HG02884 (cell line): ENCODE data around the gene MACROD2.

Experiments
- ATAC-seq: cut with Tn5 transposase; IDR thresholded peaks from one replicate; pipeline ENCODE4 v1.9.1; 2021; ENCODE audit warnings: mild to moderate bottlenecking, moderate library complexity; ENCODE audit not compliant: unreplicated experiment

MACROD2 gene

GRCh38 chr20:14727485-14728150, 732.3 kb downstream of the MACROD2 start:
- ATAC-seq = no peak

DNA sequence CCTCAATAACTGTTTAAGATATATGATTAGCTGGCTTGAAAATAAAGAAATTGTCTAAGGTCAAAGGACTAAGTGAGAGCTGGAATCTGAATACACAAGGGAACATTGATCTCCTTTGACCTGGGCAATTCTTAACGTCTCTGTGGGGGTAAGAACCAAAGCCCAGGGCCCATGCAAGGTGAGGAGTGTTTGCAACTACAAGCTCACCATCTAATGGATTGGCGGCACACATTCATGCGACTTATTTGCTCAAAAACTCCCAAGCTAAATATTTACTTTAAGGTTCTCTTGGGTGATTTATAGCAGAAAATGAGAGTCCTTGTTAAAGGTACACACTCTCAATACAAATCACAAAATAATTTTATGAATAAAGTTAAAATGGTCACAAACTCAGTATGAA, 734.1 kb downstream of the MACROD2 start:
- ATAC-seq = no peak

DNA sequence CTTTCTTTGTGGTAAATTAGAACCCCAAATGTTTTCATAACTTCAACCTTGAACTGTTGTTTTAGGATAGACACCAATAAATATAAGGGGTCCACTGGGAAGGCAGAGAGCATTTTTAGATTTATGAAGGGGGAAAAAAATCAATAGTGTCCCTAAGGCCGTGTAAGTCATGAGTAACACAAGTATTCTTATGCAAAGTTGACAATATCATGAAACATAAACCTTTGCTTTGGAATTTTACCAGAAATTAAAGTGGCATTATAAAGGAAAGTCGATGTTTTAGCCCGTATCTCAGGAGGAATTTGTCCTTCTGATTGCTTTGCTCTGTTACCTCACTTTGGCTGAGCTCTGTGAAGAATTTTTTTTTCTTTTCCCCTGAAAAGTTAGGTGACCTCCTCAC, 737.0 kb downstream of the MACROD2 start:
- ATAC-seq = no peak

GRCh38 chr20:14732996-14733395, 737.7 kb downstream of the MACROD2 start:
- ATAC-seq = no peak

DNA sequence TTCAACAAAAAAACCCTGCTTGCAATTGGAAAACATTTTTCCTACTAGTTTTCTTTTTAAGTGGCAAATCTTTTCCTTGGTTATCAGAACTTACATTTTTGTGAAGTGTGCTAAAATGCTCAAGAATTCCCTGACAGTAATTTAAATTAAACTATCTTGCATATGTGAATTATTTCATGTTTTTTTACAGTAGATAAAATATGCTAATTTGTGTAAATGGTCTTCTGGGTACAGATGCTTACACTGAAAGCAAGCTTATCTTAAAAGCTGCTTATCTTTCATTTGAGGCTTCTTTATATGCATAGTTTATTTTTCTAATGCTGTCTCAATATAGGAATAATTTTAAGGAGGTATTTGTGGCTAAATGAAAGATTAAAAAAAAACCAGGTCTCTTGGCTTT, 745.1 kb downstream of the MACROD2 start:
- ATAC-seq = no peak

DNA sequence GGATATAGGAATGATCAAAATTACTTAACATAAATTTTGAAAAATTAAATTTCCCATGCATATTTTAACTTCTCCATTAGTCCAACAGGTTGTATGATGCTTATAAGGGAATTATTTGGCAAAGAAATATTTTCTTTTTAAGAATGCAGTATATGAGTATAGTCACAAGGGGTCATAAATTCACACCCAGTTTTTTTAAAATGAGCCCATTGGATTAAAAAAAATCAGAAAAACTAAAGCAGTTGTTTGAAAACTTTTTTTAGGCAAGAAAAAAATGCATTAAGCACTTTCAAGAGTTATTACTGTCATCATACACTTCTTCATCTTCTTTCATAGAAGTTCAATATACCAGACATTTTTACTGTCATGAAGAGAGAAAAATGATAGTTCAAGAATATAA, 746.3 kb downstream of the MACROD2 start:
- no peak for ATAC-seq

- peak; percentile 81 for ATAC-seq
These were observed 749.4 kb downstream of the MACROD2 start for GRCh38 chr20:14744723-14745122.

- ATAC-seq = no peak
These were observed 750.5 kb downstream of the MACROD2 start for GRCh38 chr20:14745830-14746229.

DNA sequence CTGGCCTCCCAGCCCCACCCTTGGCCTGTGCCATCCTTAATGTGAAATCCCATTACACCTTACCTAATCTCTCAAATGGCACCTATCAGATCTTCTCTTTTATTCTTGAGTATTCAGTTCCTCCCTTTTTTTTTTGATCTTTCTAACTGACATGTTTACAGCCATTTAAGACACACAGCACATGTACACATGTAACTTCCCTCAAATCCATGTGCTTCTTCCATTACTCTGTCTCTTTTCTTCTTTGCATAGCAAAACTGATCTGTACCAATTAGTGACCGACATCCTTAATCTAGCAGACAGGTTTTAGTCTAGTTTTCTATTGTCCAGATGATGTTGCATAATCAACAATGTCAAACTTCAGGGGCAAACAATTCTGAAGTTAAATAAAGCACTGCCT, 755.9 kb downstream of the MACROD2 start:
- ATAC-seq = no peak

DNA sequence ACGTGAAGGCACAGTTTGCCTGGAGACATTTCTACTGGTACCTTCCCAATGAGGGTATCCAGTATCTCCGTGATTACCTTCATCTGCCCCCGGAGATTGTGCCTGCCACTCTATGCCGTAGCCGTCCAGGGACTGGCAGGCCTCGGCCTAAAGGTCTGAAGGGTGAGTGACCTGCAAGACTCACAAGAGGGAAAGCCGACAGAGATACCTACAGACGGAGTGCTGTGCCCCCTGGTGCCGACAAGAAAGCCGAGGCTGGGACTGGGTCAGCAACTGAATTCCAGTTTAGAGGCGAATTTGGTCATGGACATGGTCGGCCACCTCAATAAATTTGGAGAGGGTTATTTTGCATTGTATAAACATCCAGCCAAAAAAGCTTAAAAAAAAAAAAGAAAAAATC, 762.4 kb downstream of the MACROD2 start:
- no peak for ATAC-seq

DNA sequence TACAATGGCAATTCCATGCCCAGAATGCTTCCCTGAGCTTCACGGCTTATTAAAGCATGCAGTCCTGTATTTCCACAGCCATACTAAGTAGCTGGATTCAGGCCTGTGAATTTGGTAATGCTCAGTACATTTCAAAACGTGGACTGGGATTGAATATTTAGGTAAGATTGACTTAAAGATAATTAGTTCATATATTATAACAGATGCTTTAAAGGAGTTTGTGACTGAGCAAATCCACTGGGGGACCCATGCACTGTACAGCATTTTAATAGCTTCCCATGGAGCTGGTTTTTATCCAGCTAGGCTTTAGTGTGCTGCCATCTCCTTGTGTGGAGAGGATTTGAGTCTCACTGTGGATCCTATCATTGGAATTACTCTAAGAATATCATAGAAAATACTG, 763.0 kb downstream of the MACROD2 start:
- ATAC-seq = no peak

DNA sequence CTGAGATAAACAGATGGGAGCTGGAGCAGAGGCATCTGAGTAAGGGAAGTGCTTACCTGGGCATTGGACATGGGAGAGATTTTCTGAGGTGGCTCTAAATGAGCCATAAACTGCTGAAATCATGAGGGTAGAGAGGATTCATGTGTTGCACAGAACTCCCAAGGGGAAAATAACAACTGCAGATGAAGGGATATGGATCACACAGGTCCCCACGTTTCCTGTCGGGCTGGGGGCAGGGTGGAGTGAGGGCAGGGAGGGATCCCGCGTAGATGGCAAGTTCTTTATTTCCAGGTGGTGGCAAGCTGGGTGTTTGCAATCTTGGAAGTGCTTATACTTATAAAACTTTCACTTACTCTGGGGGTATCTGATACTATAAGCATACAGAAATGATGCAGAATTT, 764.7 kb downstream of the MACROD2 start:
- no peak for ATAC-seq

DNA sequence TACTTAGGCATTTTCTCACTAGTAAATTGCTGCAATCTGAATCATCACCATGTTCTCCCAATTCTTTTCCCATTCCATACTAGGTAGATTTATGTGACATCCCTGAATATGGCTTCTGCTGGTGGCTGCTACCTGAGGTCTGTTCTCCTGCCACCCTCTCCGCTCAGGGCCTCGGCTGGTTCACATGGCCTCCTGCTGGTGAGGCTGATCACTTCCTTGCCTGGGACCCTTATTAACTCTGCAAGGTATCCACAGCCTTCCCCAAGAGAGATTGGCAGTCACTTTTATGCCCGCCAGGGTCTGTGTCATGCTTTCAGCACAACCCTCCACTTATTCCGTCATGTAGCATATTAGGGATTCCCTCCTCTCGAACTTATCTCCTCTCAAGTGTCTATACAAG, 766.6 kb downstream of the MACROD2 start:
- ATAC-seq = no peak

- no peak for ATAC-seq
These were observed 769.4 kb downstream of the MACROD2 start for GRCh38 chr20:14764511-14765369.

DNA sequence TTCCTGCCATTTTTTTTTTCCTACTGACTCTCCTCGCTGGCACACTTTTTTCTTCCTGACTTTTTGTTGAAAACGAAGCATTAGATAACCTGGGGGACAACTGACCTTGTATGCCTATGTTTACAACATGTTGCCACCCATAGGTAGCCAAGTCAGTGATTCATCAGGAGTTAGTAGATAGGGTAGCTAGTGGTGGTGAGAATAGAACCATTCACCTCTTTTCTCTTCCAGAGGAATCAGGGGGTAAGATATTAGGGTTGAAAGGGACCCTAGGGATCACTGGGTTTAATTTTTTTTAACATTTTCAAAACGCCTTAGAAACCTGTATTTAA, 770.0 kb downstream of the MACROD2 start:
- ATAC-seq = no peak

DNA sequence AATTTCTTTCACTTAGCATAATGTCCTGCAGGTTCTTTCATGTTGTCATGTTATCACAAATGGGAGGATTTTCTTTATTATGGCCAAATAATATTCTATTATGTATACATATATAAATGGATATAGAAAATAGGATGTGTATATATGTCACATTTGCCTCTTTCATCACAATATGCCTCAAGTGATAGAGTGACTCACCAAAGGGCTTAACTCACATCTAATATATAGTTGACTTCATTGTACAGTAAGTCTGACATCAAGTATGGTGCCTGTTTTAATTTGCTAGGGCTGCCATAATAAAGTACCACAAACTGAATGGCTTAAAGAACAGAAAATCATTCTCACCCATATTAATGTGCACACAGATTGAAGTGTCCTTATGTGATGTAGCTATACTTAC, 778.2 kb downstream of the MACROD2 start:
- no peak for ATAC-seq

DNA sequence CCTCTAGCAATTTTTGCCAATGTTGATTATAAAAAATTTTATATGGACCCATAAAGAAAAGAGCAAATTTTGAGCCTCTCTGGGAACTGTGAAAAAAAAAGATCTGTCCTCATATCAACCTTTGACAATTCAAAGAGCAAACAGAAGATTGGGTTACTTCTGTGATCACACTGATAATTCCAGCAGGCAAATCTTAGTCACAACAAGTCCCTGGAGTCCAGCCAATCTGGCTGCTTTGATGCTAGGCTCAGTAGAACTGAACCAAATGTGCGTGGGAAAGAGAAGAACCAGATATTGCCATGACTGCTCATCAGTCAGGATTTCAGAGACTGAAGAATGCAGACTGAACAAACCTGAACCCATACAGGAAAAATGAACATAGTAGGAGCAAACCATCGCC, 780.5 kb downstream of the MACROD2 start:
- ATAC-seq = no peak

GRCh38 chr20:14777591-14777990, 782.3 kb downstream of the MACROD2 start:
- ATAC-seq = no peak

DNA sequence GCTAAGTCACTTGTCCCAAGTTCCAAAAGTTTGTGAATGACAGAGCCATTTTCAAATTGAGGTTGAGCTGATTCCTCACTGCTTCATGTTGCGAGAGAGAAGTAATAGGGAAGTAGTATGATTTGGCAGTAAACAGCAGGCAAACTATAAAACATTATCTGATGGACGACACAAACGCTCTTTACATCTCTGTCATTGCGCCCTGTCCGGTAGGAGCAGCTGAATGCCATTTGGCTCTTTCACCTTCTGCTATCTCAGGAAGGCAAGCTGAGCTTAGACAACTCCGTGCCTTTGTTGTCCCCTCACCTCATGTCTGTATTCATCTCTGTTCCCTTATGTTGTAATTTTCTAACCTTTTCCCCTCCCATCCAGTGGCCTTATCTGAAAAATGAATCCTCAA, 782.8 kb downstream of the MACROD2 start:
- no peak for ATAC-seq

DNA sequence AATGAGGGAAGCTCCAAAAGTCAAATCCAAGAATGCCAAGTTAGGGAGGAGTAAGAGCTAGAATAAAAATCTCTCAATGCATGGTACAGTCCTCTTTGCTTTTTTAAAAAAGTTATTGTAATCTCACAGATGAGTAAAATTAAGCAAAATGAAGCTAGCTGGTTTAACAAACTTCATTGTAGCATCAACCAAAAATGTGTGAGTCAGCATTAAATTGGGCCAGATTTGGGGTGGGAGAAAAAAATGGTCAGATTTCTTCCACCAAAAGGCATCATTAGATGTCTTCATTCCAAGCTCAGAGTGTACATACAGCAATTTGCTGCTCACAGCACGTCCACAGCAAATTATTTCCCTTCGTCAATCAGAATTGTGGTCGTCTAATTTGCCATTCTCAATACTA, 783.6 kb downstream of the MACROD2 start:
- no peak for ATAC-seq

DNA sequence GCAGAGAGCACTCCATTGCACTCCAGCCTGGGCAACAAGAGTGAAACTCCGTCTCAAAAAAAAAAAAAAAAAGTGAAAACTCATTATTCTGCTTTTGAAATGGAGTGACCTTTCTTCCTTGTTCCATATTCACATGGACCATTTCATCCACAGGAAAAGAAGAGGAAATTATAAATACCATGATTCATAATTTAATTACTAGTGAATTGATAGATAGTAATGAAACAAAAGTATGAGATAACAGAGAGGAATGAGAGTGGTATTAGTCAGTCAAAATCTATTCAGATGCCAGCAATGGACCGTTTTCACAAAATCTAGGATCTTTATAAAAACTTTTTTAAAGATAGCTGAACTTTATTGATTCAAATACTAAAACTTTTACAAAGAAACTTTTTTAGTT, 785.2 kb downstream of the MACROD2 start:
- no peak for ATAC-seq

GRCh38 chr20:14782731-14783130, 787.4 kb downstream of the MACROD2 start:
- no peak for ATAC-seq

DNA sequence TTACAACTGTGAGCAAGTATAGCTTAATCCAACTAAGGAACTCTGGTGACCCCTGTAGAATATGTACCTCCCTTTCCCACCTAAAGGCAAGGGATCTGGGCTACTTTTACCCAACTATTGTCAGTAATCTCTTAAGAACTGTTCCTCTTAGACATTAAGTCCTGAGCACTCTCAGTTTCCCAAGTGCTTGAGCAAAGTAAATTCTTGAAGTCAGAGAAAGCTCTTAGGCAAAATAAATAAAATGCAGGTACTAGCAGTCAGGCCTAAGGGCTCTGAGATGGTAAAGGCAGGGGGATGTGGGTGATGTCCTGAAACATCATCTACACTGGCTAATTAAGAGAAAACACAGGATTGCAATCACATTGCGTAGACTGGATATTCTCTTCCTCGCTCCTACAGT, 788.5 kb downstream of the MACROD2 start:
- ATAC-seq = no peak
